HepG2 (cell line): ENCODE measurements around the gene VKORC1. TPM values are rescaled to one million over a fixed set of nuclear protein-coding genes. Genes with fewer than 3 reads are reported as not detected.
A peak's percentile ranks its signal among the peaks of the same experiment; 100 is the strongest.

Source experiments
- ARID5B ChIP-seq: IDR thresholded peaks from 2 replicates; pipeline ENCODE4 v1.4.0; 2020; ENCODE audit warnings: mild to moderate bottlenecking, missing genetic modification reagents
- CENPX ChIP-seq: sonication (generic); formaldehyde crosslinking; IDR thresholded peaks from 2 replicates; pipeline ENCODE4 v1.9.0; 2021; ENCODE audit warnings: mild to moderate bottlenecking, missing genetic modification reagents, moderate library complexity
- DZIP1 ChIP-seq: sonication (generic); formaldehyde crosslinking; IDR thresholded peaks from 2 replicates; pipeline ENCODE4 v1.5.0; 2020; ENCODE audit warnings: mild to moderate bottlenecking, missing genetic modification reagents
- HIVEP1 ChIP-seq: sonication (generic); formaldehyde crosslinking; IDR thresholded peaks from 2 replicates; pipeline ENCODE4 v1.4.0; 2020; ENCODE audit warnings: mild to moderate bottlenecking, missing genetic modification reagents
- KMT2B ChIP-seq: IDR thresholded peaks from 2 replicates; pipeline ENCODE4 v1.6.1; 2016; ENCODE audit warnings: missing genetic modification reagents, missing compliant biosample characterization
- NR2C2 ChIP-seq: sonication (generic); formaldehyde crosslinking; IDR thresholded peaks from 2 replicates; pipeline ENCODE4 v1.4.0; 2020; ENCODE audit warnings: missing genetic modification reagents, mild to moderate bottlenecking, moderate library complexity, borderline replicate concordance
- SAFB2 ChIP-seq: sonication (generic); formaldehyde crosslinking; IDR thresholded peaks from 2 replicates; pipeline ENCODE4 v1.5.1; 2020; ENCODE audit warnings: missing genetic modification reagents, low read depth, mild to moderate bottlenecking, borderline replicate concordance
- TFE3 ChIP-seq: IDR thresholded peaks from 2 replicates; pipeline ENCODE4 v1.6.1; 2016
- ZFP36L1 ChIP-seq: sonication (generic); formaldehyde crosslinking; IDR thresholded peaks from 2 replicates; pipeline ENCODE4 v1.8.0; 2022; ENCODE audit warnings: mild to moderate bottlenecking, missing genetic modification reagents, moderate library complexity
- ZNF280D ChIP-seq: sonication (generic); formaldehyde crosslinking; IDR thresholded peaks from 2 replicates; pipeline ENCODE4 v1.5.1; 2020; ENCODE audit warnings: mild to moderate bottlenecking, missing genetic modification reagents
- ZNF343 ChIP-seq: sonication (generic); formaldehyde crosslinking; IDR thresholded peaks from 2 replicates; pipeline ENCODE4 v1.4.0; 2020; ENCODE audit warnings: mild to moderate bottlenecking, missing genetic modification reagents
- ZNF597 ChIP-seq: sonication (generic); formaldehyde crosslinking; IDR thresholded peaks from 2 replicates; pipeline ENCODE4 v1.5.0; 2020; ENCODE audit warnings: missing genetic modification reagents
- ZNF800 ChIP-seq: sonication (generic); formaldehyde crosslinking; IDR thresholded peaks from 2 replicates; pipeline ENCODE4 v1.4.0; 2020; ENCODE audit warnings: missing genetic modification reagents
- polyA plus RNA-seq, 8 experiments: library from polyadenylated mRNA; depleted of rRNA in 3 of 8; stranded (reverse) in 7 of 8; unstranded in 1 of 8; fragments of >200 nt; fragmentation: Illumina TruSeq in 4 of 8; extraction: Trizol in 4 of 8; gene quantifications; 2 replicates each; pipeline versions ENCODE4 v1.2.1 to v1.2.3, GENCODE V29; 2011 to 2016; ENCODE audit warnings: low read depth in 4 of 8, missing spikeins in 1 of 8, mixed read lengths in 1 of 8; ENCODE audit not compliant: insufficient read depth in 1 of 8
- total RNA-seq, 5 experiments: library from RNA; depleted of rRNA; stranded (reverse); fragments of >200 nt; fragmentation: Illumina TruSeq; extraction: Trizol; gene quantifications; 2 replicates each; pipeline ENCODE4 v1.2.3, GENCODE V29; 2016; ENCODE audit warnings: low read depth in 1 of 5

Gene VKORC1
- total and polyA plus RNA-seq, 2 of the 13 experiments (the other 11 are each of a cell fraction or from before 2014, with no cell fraction given) = 141 to 615 TPM

- peak; percentile 6; the same call in 1 of the 2 replicates for TF ChIP-seq ZNF343 (CRISPR knock-in tag)
- TF ChIP-seq ZNF280D (CRISPR knock-in tag) = no peak; the same call in 1 of the 2 replicates
- TF ChIP-seq TFE3 (CRISPR knock-in tag) = peak; percentile 46; the same call in 1 of the 2 replicates
- TF ChIP-seq ZNF800 (CRISPR knock-in tag) = peak; percentile 96
- TF ChIP-seq ZNF597 = 0 out of 2 replicates have a peak, but pooled peaks have one; percentile 44
- TF ChIP-seq ARID5B (CRISPR knock-in tag) = peak; percentile 74
- TF ChIP-seq DZIP1 = no peak
- no peak for TF ChIP-seq ZFP36L1 (CRISPR knock-in tag)
- no peak; the same call in 1 of the 2 replicates for TF ChIP-seq KMT2B (CRISPR knock-in tag)
- TF ChIP-seq HIVEP1 (CRISPR knock-in tag) = peak; percentile 86
- TF ChIP-seq NR2C2 (CRISPR knock-in tag) = peak; percentile 83; the same call in 1 of the 2 replicates
- TF ChIP-seq SAFB2 = peak; percentile 29; the same call in 1 of the 2 replicates
- no peak for TF ChIP-seq CENPX (CRISPR knock-in tag)
Observed at GRCh38 chr16:31094424-31095120, at the start of gene VKORC1 (continued).
